ENCODE results near the gene DBNDD1.

- TF ChIP-seq POLR2A (IDR thresholded peaks at IDR 0.05; ENCODE audit: low read length) (no peak), GATA1 (IDR thresholded peaks at IDR 0.05; ENCODE audit: low read depth, low read length) (no peak)
These were observed 47.6 kb downstream of the DBNDD1 start for GRCh38 chr16:89971495-89972243.

Measured in erythroblast (primary cell).